HG03060 (cell line): ENCODE measurements around the gene UBQLN1.
A peak's percentile ranks its signal among the peaks of the same experiment; 100 is the strongest.

Experiments used
- ATAC-seq: cut with Tn5 transposase; IDR thresholded peaks from one replicate; pipeline ENCODE4 v1.9.1; 2021; ENCODE audit warnings: low read depth, moderate number of reproducible peaks; ENCODE audit not compliant: unreplicated experiment

Gene UBQLN1

GRCh38 chr9:83698976-83699585 is 8.7 kb downstream of the UBQLN1 start:
- no peak for ATAC-seq

- no peak for ATAC-seq
Observed at GRCh38 chr9:83691492-83691891, 16.3 kb downstream of the UBQLN1 start.

DNA sequence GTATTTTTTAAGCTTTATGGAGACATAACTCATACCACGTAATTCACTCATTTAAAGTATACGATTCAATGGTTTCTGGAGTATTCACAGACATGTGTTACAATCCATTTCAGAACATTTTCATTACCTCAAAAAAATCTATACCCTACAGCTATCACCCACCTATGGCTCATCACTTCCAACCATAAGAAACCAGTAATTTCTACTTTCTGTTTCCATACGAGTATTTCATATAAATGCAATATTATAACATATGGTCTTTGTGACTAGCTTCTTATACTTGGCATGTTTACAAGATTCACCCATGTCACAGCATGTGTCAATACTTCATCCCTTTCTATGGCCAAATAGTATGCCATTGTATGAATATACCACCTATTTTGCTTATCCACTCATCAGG is 18.8 kb downstream of the UBQLN1 start:
- ATAC-seq, result no peak

GRCh38 chr9:83681490-83681889 is 26.3 kb downstream of the UBQLN1 start:
- no peak for ATAC-seq

DNA sequence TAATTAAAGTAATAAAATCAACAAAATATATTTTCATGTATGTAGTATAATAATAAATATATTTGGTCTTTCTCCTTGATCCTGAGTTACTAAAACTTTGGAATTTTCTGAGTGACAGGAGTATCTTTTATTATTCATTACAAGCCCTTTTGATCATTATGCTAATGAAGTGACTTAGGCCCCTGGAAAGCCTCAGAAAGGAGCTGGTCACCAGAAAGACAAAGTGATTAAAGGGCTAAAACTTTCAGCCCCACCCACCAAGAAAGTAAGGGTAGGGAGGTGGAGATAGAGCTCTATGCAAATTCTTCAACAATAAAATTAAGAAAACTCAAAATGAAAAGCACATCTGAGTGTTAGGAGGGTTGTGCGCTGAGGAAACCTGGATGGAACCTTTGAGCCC is 27.5 kb downstream of the UBQLN1 start:
- ATAC-seq, result no peak

GRCh38 chr9:83677596-83677995 is 30.2 kb downstream of the UBQLN1 start:
- ATAC-seq, result no peak

GRCh38 chr9:83675466-83675865 is 32.3 kb downstream of the UBQLN1 start:
- ATAC-seq, result no peak

- no peak for ATAC-seq
Observed at GRCh38 chr9:83671451-83671850, 36.3 kb downstream of the UBQLN1 start.

- ATAC-seq, result no peak
Observed at GRCh38 chr9:83670381-83670780, 37.4 kb downstream of the UBQLN1 start.

DNA sequence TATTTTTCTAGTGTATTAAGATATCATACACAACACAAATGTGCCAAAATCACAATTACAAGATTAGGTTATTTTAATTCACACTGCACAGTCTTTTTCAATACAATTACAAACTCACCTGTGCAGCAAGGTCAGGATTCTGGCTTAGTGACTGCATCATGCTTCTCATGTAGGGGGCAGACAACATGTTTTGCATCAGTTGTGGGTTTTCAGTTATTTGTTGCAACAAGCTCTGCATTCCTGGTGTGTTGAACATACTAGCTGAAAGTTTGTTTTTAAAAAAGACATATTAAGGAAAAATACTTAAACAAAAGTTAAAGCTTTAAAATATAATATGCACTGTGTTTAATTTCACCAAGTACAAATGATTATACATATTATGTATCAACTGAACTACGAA is 38.7 kb downstream of the UBQLN1 start:
- ATAC-seq, result no peak

DNA sequence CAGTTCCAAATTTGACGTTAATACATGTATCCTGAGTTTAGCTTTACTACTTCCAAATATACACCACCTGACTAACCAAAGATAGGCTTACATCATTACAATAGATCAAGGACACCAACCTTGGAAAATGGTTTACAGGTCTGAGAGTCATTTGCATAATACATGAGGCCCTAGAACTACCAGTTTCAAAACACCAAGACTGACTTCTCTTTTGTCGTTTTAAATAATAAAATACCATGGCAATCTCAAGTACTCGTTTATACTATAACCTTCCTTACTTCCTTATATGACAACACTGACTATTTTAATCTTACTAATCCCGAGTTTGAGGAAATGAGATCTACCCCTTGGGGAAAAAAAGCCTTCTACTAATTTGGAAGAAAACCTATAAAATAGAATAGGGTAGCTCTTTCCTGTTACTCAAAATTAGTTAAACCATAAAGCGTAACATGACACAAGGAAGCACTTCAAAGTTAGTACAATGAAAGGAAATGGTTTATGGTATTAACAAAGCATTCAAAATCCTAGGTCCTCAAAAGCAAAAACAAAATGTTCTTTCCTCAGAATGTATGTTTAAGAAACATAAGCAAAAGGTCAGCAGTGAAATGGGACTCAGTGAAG is 42.1 kb downstream of the UBQLN1 start:
- peak; percentile 67 for ATAC-seq

DNA sequence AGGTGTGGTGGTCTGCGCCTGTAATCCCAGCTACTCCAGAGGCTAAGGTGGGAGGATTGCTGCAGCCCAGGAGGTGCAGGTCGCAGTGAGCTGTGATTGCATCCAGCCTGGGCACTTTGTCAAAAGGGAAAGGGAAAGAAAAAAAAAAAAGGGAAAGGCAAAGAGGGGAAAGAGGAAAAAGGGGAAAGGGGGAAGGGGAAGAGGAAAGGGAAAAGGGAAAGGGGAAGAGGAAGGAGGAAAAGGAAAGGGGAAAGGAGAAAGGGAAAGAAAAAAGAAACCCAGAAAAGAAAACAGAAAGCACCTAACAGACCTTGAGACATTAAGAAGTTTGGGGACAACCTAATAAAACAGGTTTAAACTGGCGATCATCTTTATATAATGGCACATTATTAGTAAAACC is 44.8 kb downstream of the UBQLN1 start:
- no peak for ATAC-seq

- no peak for ATAC-seq
Observed at GRCh38 chr9:83656952-83657351, 50.8 kb downstream of the UBQLN1 start.

GRCh38 chr9:83656032-83656680 is 51.6 kb downstream of the UBQLN1 start:
- no peak for ATAC-seq

DNA sequence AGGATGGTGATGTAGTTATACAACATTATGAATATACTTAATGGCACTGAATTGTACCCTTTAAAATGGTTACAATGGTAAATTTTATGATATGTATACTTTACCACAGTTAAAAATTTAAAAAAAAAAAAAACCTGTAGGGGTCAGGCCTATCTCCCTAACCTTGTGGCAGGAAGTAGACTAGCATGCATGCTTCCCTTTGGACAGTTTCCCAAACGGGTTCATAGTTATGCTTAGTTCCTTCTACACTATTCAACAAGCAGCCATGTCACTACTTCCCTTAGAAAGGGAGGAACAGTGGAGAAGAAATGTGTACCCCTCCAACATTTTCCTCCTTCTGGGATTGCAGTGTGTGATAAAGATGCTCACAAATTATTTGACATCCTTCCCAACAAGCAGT is 52.3 kb downstream of the UBQLN1 start:
- ATAC-seq, result no peak

GRCh38 chr9:83652433-83652832 is 55.3 kb downstream of the UBQLN1 start:
- ATAC-seq, result no peak

GRCh38 chr9:83651558-83651957 is 56.2 kb downstream of the UBQLN1 start:
- ATAC-seq, result no peak

- no peak for ATAC-seq
Observed at GRCh38 chr9:83649515-83649914, 58.2 kb downstream of the UBQLN1 start.

DNA sequence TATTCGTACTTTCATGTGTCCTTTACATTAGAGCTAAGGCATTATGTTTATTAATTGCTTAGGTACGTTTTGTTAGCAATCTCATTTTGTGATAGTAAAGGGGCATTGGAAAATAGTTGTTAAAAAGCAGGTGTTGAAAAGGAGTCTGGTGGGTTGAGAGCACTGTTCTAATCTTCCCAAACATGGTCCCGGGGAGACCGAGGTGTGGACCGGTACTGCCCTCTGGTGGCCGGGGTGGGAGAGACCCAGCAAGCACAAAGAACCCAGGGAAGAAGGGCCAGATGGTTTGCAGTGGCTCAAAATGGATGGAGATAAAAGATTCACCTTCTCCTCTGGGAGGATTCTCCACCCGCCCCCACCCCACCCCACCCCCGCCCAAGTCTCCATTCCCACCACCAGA is 58.7 kb downstream of the UBQLN1 start:
- ATAC-seq, result no peak

- no peak for ATAC-seq
Observed at GRCh38 chr9:83646500-83647239, 61.1 kb downstream of the UBQLN1 start.

- no peak for ATAC-seq
Observed at GRCh38 chr9:83642793-83643192, 65.0 kb downstream of the UBQLN1 start.
